GM23248 (cell line): ENCODE measurements around the gene MXD3.
"Not testable (repeated sequence)": the region's sequence is repeated elsewhere in the genome, so short reads cannot be mapped to it uniquely, and the experiment has no call there.

Experiments used
- EZH2 ChIP-seq: fragments of 200-600 bp; sonication (generic); IDR thresholded peaks from 2 replicates; pipeline ENCODE4 v1.6.1; 2018; ENCODE audit warnings: antibody characterized with exemption, mild to moderate bottlenecking; ENCODE audit not compliant: insufficient read depth, poor library complexity, severe bottlenecking
- EZH2phosphoT487 ChIP-seq: fragments of 200-600 bp; sonication (generic); IDR thresholded peaks from 2 replicates; pipeline ENCODE4 v1.6.1; 2018; ENCODE audit warnings: antibody characterized with exemption, moderate library complexity, mild to moderate bottlenecking, low read depth; ENCODE audit not compliant: insufficient read depth

GRCh38 chr5:177360740-177361139, 49.0 kb upstream of the MXD3 start:
- not testable (repeated sequence) for TF ChIP-seq EZH2, EZH2phosphoT487
